ENCODE data around the gene MLLT10.
A peak's percentile ranks its signal among the peaks of the same experiment; 100 is the strongest.

The MLLT10 gene

GRCh38 chr10:21517134-21518031, 16.6 kb upstream of the MLLT10 start:
- DNase-seq, result peak; percentile 66

DNA sequence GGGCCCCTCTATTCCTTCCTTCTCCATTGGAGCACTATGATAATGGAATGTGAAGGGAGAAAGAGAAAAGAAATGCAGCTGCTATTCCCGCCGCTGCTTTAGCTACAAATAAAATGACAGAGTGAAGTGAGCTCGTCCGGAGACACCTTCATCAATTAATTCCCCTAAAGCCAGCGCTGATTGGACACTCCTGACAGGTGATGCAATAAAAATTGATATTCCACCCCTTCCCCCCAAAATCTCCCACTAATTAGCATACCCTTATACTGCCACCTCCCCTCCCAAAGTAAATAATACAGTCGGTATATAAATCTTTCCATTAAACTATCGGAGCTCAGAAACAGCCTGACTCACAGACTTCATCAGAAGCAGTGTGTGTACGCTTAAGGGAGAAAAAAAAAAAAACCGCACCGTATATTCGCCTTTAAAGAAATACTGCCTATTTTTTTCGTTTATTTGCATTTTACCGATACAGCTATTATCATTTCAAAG, 15.8 kb upstream of the MLLT10 start:
- peak; percentile 67 for DNase-seq

- DNase-seq, result no peak
Measured at GRCh38 chr10:21518641-21519396, 15.2 kb upstream of the MLLT10 start.

GRCh38 chr10:21519397-21519933, 14.6 kb upstream of the MLLT10 start:
- DNase-seq, result no peak

- DNase-seq, result peak; percentile 55
Measured at GRCh38 chr10:21519941-21520436, 14.0 kb upstream of the MLLT10 start.

DNA sequence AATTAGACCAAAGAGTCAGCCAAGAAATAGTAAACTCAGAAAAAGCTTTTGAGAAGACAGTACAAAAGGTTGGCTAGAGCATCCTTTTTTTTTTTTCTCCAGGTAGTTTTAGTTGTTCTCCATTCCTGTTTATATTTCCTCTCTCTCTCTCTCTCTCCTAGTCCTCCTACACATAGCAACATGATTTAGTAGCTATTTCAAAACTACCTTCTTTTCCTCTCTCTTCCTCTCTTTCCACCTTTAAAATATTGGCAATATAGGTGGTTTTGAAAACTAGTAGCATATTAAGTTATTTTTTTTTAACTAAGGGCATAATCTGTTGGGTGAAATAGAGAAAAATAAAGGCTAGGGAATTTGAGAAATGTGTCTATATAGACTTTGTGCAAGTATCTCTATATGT, 13.5 kb upstream of the MLLT10 start:
- no peak for DNase-seq

DNA sequence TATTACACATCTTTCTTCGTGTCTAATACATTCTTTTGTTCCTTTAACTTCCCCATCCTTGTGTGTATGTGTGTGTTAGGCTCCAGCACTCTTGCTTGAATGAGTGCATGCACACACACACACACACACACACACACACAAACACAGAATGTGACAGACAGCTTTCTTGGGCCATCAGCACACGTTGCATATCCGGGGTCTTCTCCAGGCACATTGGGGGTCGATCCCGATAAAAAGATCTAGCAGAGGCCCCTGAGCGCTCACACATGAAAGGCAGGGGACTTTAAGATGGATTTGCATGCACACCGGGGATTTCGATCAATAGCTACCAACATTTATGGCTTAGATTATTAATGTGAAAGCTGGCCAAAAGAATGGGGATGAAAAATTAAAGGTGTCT, 13.1 kb upstream of the MLLT10 start:
- no peak for DNase-seq

DNA sequence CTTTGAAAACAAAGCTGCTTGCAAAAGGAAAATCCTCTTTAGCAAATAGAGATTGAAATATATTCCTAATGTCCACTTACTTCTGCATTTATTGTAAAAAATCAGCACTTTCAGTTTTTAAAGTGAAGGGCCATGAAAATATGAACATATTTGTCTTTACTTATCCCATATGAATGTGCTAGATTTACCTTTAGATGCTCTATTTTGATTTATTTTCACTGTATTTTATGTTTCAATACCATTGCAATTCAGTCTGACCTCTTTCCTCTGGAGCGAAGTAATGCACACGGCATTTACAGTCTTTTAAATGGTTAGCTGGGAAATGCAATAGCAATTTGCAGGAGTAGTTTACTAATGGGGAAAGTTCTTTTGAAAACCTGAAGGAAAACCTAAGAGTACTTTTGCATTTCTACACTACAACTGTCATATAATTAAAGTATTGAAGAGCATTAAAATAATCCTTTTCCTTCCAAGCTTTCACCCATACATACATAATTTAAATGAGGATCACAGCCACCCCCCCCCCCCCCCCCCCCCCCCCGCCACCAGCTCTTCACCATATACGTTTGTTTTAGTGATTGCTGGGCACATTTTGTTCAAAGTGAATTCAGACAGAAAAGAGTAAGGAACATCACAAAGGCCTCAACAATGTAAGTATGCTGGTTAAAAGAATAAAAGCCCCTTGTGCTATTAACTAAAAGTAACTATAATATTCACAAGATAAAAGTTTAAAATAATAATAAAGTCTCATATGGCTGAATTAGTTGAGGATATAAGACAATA, 12.1 kb upstream of the MLLT10 start:
- no peak for DNase-seq

DNA sequence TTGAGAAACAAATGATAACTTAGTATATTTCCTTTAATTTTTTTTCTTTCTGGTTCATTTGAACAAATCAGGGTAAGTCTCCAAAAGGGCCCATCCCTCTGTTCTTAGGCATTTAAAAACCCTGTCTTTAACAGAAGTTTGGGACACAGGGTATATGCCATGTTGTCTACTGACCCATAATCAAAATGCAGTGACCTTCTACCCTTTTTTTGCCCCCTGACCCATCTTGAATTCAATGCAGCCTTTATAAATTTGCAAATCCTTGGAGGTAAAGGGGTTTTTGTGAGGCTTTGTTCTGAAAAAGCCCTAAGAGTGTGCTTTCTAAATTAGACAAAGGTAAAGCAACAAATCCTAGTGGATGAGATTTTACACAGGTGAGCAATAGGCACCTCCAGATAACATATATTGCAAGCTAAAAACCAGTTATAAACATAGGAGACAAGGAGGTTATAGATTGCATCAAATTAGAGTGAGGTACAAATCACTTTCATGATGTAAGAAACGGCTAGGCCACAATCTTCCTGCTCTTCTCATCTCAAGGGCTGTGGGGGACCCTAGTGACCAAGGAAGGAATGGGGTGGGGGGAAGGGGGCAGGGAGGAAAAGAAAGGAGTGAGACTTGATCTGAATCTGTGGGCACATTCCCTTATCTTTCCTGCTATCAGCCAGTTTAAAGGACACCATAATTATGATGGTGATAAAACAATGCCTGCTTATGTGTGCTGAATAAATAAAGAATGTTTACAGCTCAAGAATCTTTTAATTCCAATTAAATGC, 11.2 kb upstream of the MLLT10 start:
- peak; percentile 63 for DNase-seq

DNA sequence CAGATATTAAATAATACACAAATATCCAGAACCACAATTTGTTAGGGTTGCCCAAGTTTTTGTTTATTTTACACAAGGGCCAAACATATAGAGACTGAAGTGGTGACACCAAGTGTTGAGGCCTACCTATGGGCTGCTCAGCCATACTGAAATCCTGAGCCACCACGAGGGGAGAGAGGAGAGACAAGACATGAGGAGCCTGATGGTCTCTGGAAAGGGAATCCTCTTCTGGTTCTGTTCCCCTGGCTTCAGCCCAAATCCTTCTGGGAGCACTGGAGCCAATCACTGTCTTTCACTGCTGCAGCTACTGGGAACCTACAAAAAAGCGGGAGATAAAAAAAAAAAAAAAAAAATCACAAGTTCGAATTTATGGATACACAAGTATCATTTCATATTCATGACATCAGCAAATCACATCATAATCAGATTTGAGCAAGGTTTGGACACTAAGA, 10.4 kb upstream of the MLLT10 start:
- DNase-seq, result no peak

DNA sequence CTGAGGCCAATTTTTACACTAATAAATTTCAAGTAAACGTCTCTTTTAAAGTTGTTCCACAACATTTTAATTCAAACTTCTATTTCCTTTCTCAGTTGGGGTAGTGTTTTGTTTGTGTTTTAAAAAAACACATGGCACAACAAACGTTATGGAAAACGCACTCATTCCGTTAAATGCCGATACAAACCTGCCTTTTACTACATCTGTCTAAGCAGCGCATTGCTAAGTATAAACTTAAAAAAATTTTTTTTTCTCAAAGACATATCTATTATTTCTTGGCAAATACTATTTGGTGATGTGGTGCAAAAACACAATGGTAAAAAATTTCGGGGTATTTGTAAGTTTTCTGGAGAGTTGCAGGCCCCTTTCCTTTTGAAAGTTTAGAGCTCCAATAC, 9.9 kb upstream of the MLLT10 start:
- DNase-seq, result no peak

DNA sequence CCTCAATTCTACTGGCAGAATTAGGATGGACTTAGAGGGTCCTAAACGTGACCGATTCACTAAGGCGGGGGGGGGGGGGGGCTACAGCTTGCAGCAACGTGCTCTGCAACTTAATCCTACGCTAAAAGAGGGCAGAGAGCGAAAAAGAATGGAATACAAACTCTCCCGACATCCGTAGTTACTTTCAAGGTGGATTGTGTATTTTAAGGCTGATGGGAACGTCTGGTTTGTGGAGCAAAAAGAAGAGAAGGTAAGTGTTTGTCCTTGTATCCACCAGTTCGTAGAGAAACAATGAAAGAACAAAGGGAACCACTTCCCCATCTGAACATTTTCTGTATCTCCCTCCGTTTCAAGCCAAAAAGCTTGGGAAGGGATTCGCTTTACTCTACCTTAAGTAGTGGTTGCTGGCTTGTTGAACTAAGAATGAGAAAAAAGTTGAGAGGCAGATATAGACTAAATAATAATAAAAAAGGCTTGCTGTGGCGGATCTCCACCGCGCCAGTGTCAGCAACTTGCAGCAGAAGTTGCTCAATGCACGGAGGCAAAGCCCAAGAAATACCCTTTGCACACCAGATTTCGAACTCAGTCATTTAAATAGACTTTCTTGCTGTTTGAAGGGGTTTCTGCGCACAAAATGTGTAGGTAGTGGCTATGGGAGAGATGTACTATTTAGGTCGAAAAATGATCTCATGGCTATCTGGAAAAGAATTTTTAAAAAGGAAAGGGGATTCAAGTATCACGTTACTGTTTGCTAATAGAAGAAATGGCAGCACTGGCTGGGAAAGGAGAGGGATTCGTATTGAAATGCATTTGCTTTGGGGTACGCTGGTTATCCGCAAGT, 9.3 kb upstream of the MLLT10 start:
- peak; percentile 72 for DNase-seq

DNA sequence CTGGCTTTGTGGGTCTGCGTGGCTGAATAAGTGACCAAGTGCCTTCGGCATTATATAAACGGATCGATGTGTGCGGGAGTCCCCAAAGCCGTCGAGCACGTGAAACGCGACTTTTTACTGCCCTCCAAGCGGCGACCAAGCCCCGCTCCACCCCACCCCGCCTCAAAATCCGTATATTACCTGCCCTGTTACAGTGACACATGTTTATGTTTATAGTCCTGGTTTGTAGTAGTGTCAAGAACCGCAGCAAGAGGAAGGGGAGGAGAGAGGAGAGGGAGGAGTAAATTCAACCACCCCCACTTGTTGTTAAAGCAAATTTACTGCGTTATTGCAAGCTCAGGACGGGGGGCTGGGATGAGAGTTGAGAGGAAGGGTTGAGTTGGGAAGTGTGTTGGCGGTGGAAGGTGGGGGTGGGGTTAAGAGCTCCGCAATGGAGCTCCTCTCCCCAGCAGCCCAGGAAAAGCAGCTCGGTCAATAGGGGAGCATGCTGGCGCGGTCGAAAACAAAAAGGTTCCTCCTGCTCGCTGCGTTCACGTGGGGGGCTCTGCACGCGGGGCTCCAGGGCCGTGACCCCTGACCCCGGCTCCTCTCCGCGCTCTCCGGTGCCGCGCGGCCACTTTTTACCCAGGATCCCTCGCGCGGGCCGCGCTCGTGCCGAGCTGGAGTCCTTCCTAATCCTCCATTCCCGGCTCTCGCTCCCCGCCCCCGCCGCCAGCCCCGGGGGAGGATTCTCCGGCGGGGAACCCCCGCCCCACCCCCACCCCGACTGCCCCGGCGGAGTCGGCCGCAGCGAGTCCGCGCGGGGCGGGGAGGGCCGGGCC, 8.5 kb upstream of the MLLT10 start, which contains the start of gene SKIDA1:
Gene SKIDA1, minus strand, starts transcription at position 316 of the 821 bp plus-strand sequence. CDS start 7,860 bp downstream, outside the sequence.
- peak; percentile 96 for DNase-seq

DNA sequence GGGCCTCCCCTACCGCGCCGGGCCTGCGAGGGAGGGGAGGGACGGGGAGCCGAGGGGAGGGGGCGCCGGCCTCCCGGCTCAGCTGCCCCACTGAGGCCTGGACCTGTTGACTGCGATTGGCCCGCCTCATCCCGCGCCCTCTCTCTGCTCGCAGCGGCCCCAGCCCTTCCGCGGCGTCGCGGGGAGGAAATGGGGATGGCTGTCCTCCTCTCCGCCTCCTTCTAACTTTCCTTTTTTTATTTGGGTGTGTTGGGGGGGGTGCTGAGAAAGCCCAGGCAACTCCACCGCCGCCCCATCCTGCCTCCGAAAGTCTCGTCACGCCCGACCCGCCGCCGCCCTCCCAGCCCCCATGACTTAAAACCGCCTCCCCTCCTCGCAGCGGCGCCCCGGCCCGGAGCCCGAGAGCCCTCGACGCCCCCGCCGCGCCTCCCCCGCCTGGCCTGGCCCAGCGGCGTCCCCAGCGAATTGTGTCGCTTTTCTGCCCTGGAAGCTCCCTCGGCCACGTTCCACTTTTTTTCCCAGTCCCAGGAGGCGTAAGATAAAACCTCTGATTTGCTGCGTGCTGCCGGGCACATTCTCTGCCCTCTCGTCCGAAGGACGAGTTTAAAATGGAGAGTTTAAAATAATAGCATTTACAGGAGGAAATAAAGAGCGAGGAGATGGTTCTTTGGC, 7.7 kb upstream of the MLLT10 start:
- peak; percentile 94 for DNase-seq

DNA sequence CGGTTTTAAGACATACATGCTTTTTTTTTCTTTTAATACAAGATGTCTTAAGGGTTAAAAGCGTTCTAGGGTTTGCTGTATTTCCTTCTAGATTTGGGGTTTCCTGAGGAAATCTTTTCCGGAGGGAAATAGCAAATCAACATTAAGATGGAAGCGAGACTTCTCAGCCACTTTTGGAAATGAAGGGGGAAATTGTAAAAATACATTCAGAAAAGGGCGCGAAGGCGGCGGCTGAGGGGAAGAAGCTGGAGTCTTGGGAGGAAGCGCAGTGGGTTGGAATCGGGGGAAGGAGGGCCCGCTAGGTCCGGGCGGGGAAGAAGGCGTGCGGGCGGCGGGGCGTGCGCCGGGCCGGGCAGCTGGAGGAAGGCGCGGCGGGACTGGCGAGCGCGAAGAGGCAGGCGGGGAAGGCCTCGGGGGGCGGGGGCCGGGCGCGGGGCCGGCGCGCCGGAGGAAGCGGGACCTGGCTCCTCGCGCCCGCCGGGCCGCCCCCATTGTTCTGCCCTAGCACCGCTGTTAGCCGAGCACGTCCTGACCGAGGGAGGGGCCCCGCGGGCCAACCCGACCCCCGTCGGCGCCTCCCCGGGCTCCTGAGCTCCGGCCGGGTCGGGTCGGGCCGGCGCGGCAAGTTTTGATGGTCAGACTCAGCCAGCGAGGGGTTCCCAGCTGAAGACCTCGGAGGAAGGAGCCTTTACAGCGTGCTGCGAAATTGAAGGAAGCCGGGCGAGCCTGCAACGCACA, 7.0 kb upstream of the MLLT10 start:
- DNase-seq, result peak; percentile 88

- DNase-seq, result peak; percentile 64
Measured at GRCh38 chr10:21527598-21528235, 6.3 kb upstream of the MLLT10 start.

- no peak for DNase-seq
Measured at GRCh38 chr10:21528236-21529031, 5.6 kb upstream of the MLLT10 start.
